A549 (cell line): Measurements from ENCODE around the gene SLC7A10. TPM values are rescaled to one million over a fixed set of nuclear protein-coding genes. Genes with fewer than 3 reads are reported as not detected.

ENCODE experiments used
- ATAC-seq, 2 experiments: fragments of 200-7000 bp in 1 of 2; fragments of >200 bp in 1 of 2; cut with Nextera tagmentation in 1 of 2; cut with Tn5 transposase in 1 of 2; 3 replicates each; pipeline versions ENCODE4 v1.8.0 to v1.9.1; 2018 to 2020; ENCODE audit warnings: mild to moderate bottlenecking in 1 of 2, moderate library complexity in 1 of 2
- CTCF ChIA-PET: fragments of 300-600 bp; sonication (Branson Sonifier 250); formaldehyde crosslinking; extraction: SDS; loops from one replicate; lab custom pipeline; 2021; ENCODE audit warnings: antibody characterized with exemption, inconsistent platforms; lab: Yijun Ruan, JAX
- POLR2A ChIA-PET: fragments of 350-600 bp; formaldehyde crosslinking; extraction: SDS; loops from one replicate; lab custom pipeline; 2021; ENCODE audit warnings: antibody characterized with exemption, inconsistent platforms; lab: Yijun Ruan, JAX
- DNase-seq, 2 experiments: peaks; one replicate each; pipeline versions ENCODE4 v3.0.0 to v3.0.0-alpha.2; 2011 to 2016; ENCODE audit warnings: low read depth in 1 of 2, low spot score in 1 of 2
- FAIRE-seq: peaks from 2 replicates; lab custom pipeline; 2011; peaks lifted over from hg19 to GRCh38; lab: Jason Lieb, UNC
- H3K27ac ChIP-seq, 2 experiments: fragments of >200 bp; sonication (Bioruptor Twin); formaldehyde crosslinking; 3 replicates each; pipeline ENCODE4 v1.5.1; 2016 to 2017
- H3K4me1 ChIP-seq: fragments of >200 bp; sonication (Bioruptor Twin); formaldehyde crosslinking; 3 replicates; pipeline ENCODE4 v1.6.1; 2016
- H3K4me2 ChIP-seq: fragments of >200 bp; sonication (Bioruptor Twin); formaldehyde crosslinking; 3 replicates; pipeline ENCODE4 v1.6.1; 2016
- H3K4me3 ChIP-seq: fragments of >200 bp; sonication (Bioruptor Twin); formaldehyde crosslinking; 3 replicates; pipeline ENCODE4 v1.5.1; 2016
- H3K9me3 ChIP-seq: fragments of >200 bp; sonication (Bioruptor Twin); formaldehyde crosslinking; 3 replicates; pipeline ENCODE4 v1.6.1; 2016
- BCL3 ChIP-seq: fragments of >200 bp; sonication (Bioruptor Twin); formaldehyde crosslinking; IDR thresholded peaks from 3 replicates; pipeline ENCODE4 v1.6.1; 2016
- CBX2 ChIP-seq: fragments of 200-600 bp; sonication (generic); IDR thresholded peaks from 2 replicates; pipeline ENCODE4 v1.6.1; 2016; ENCODE audit warnings: low read depth, mild to moderate bottlenecking, borderline replicate concordance
- EHF ChIP-seq: fragments of 250-450 bp; sonication (Bioruptor Pico); IDR thresholded peaks from 2 replicates; pipeline ENCODE4 v1.5.0; 2020; ENCODE audit warnings: mild to moderate bottlenecking
- EHMT2 ChIP-seq: fragments of 200-600 bp; sonication (generic); IDR thresholded peaks from 2 replicates; pipeline ENCODE4 v1.6.1; 2016; ENCODE audit warnings: antibody characterized with exemption, low read depth, mild to moderate bottlenecking, moderate library complexity
- ELK1 ChIP-seq: fragments of 150-350 bp; IDR thresholded peaks from 2 replicates; pipeline ENCODE4 v1.6.1; 2014; ENCODE audit warnings: low read depth, mild to moderate bottlenecking, low read length
- FOSL2 ChIP-seq, 2 experiments: fragments of 450-650 bp in 1 of 2; fragments of >200 bp in 1 of 2; sonication (Bioruptor Twin) in 1 of 2; formaldehyde crosslinking; IDR thresholded peaks; 2 replicates each; pipeline versions ENCODE4 v1.5.0 to v1.6.1; 2016 to 2020; ENCODE audit warnings: mild to moderate bottlenecking in 1 of 2, moderate library complexity in 1 of 2
- FOXS1 ChIP-seq: fragments of 250-450 bp; sonication (Bioruptor Pico); IDR thresholded peaks from 2 replicates; pipeline ENCODE4 v1.5.0; 2020; ENCODE audit warnings: mild to moderate bottlenecking, moderate library complexity
- HDAC2 ChIP-seq: fragments of 200-600 bp; sonication (generic); IDR thresholded peaks from 2 replicates; pipeline ENCODE4 v1.6.1; 2016
- HES2 ChIP-seq: fragments of >200 bp; sonication (Bioruptor Twin); formaldehyde crosslinking; IDR thresholded peaks from 2 replicates; pipeline ENCODE4 v1.6.1; 2016
- HOXA7 ChIP-seq: fragments of 250-450 bp; sonication (Bioruptor Pico); IDR thresholded peaks from 2 replicates; pipeline ENCODE4 v1.5.0; 2020; ENCODE audit warnings: mild to moderate bottlenecking, moderate library complexity
- JUNB ChIP-seq: fragments of >200 bp; sonication (Bioruptor Twin); formaldehyde crosslinking; IDR thresholded peaks from 2 replicates; pipeline ENCODE4 v1.6.1; 2016
- PBX3 ChIP-seq: IDR thresholded peaks from 2 replicates; pipeline ENCODE4 v1.6.1; 2012
- PHF8 ChIP-seq: fragments of 200-600 bp; sonication (generic); IDR thresholded peaks from 2 replicates; pipeline ENCODE4 v1.6.1; 2016; ENCODE audit warnings: low read depth, mild to moderate bottlenecking, antibody characterized with exemption, moderate library complexity, borderline replicate concordance
- RARB ChIP-seq: fragments of 250-450 bp; sonication (Bioruptor Pico); IDR thresholded peaks from 2 replicates; pipeline ENCODE4 v1.8.0; 2021; ENCODE audit warnings: mild to moderate bottlenecking, moderate library complexity
- REST ChIP-seq: fragments of 200-600 bp; sonication (generic); IDR thresholded peaks from 2 replicates; pipeline ENCODE4 v1.6.1; 2016; ENCODE audit warnings: antibody characterized with exemption, mild to moderate bottlenecking, moderate library complexity
- ZC3H11A ChIP-seq: fragments of 450-650 bp; IDR thresholded peaks from 2 replicates; pipeline ENCODE4 v1.6.1; 2014; ENCODE audit warnings: antibody characterized with exemption, mild to moderate bottlenecking
- WGBS: methylation state at CpG from one replicate; pipeline ENCODE4 v1.1.6; 2017; ENCODE audit errors: missing lambda C conversion rate; 5-methylcytosine and 5-hydroxymethylcytosine counted together
- polyA plus RNA-seq, 4 experiments: library from polyadenylated mRNA; depleted of rRNA in 3 of 4; stranded (reverse); fragments of >200 nt; fragmentation: RNase III in 1 of 4; extraction: RNeasy Plus Mini Kit Qiagen cat#74134 plus additional on column Dnase treatment in 1 of 4; gene quantifications; 2 replicates in 3 of 4; 3 replicates in 1 of 4; pipeline ENCODE4 v1.2.3, GENCODE V29; 2011 to 2017

SLC7A10 gene
- polyA plus RNA-seq, 2 of the 4 experiments (the other 2 are of a cell fraction), result 0.05 to 0.26 TPM

GRCh38 chr19:33263325-33264023, 37.8 kb upstream of the SLC7A10 start:
- Histone ChIP-seq H3K9me3 (peaks cover 4% of the 10 kb centered on the region; the same call in 2 of the 3 replicates), H3K4me1 (no peaks in the 10 kb centered on the region)
- TF ChIP-seq ELK1 (no peak), PHF8 (no peak), HES2 (no peak), REST (no peak), HDAC2 (no peak)
- TF ChIP-seq, all 56 proteins: peak for 0
- no peak overlapping the region for H3K4me2 ChIP-seq
- H3K4me3 ChIP-seq, result no peak overlapping the region
- ATAC-seq (no peak), DNase-seq (no peak), FAIRE-seq (no peak)
- ChIA-PET POLR2A (no interaction called here), CTCF (interaction anchor here (1.1 to 6.3 kb wide), 6 partner anchors 8 to 153 kb away, joined by 4 to 44 read pairs (median 21); no protein-coding TSS in a partner anchor)
- 74% methylated on average over 25 of the region's 25 CpGs for WGBS
- no peak overlapping the region for H3K27ac ChIP-seq

GRCh38 chr19:33261511-33262189, 36.0 kb upstream of the SLC7A10 start:
- peak; percentile 43 to 45; a peak in 5 of 6 replicates for ATAC-seq
- ChIA-PET POLR2A (no interaction called here), CTCF (interaction anchor here (0.8 to 11.5 kb wide), 11 partner anchors 9 to 510 kb away, joined by 3 to 105 read pairs (median 5); partner anchors contain the start of gene CEBPA)
- Histone ChIP-seq H3K4me2 (no peak overlapping the region), H3K9me3 (peaks cover 12% of the 10 kb centered on the region; the same call in 2 of the 3 replicates), H3K27ac (no peak overlapping the region), H3K4me1 (no peaks in the 10 kb centered on the region), H3K4me3 (no peak overlapping the region)
- no peak for FAIRE-seq
- 56% methylated on average over 14 of the region's 14 CpGs for WGBS
- TF ChIP-seq EHF (CRISPR knock-in tag) (no peak), ZC3H11A (no peak), JUNB (no peak), BCL3 (no peak), PBX3 (no peak), HOXA7 (CRISPR knock-in tag) (no peak), FOXS1 (no peak), RARB (CRISPR knock-in tag) (no peak), CBX2 (no peak), EHMT2 (no peak), FOSL2 (IDR thresholded peaks at IDR 0.05) (no peak), FOSL2 (CRISPR knock-in tag; IDR thresholded peaks at IDR 0.05) (no peak), PHF8 (no peak)
- DNase-seq, result no peak
